ENCODE data around the gene SLC26A6. TPM values are rescaled to one million over a fixed set of nuclear protein-coding genes. Genes with fewer than 3 reads are reported as not detected.

Gene SLC26A6
- total and polyA plus RNA-seq, 2 of the 13 experiments (the other 11 are each of a cell fraction or from before 2014, with no cell fraction given): 40.7 to 184 TPM

DNA sequence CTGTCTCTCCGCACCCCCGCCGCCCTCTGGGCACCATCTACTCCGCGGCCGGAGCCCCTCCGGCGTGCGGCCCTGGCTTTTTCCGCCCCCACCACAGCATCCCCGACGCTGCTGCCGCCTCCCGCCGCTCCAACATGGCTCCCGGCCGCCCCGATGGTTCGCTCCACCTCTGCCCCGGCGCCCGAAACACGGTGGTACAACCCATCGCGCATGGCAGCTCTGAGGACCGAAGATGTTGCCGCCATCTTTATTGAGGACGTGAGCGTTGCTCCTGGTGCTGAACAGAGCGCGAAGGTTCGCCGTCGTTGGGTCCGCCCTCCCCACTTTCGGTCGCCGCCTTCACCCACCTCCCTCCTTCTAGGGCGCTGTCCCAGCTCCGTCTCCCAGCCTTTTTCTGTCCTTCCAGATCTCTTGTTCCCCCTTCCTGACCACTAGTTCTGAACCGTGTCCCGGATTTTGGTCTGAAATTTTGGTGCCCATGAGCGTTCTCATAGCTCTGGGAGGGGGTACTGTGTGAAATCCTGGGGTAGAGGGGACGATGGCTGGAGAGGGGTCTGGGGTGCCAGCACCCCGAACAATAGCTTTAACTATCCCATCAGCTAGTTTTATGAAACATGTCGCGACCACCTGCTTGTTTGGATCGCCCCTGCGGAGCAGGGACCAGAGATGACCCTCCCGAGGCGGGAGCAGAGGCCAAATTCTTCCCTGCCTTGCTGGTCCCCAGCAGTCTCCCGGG lies 27.7 kb upstream of the SLC26A6 start, which contains the start of gene CELSR3 (continued):
- TF ChIP-seq CAMTA2 (CRISPR knock-in tag; IDR thresholded peaks at IDR 0.05; ENCODE audit: borderline replicate concordance) (0 out of 2 replicates have a peak, but pooled peaks have one; percentile 59), HNRNPLL (IDR thresholded peaks at IDR 0.05; ENCODE audit: low read depth, low read length, poor library complexity, severe bottlenecking) (no peak), YEATS2 (CRISPR knock-in tag; IDR thresholded peaks at IDR 0.05; ENCODE audit: borderline replicate concordance) (0 out of 2 replicates have a peak, but pooled peaks have one; percentile 44), SAFB2 (CRISPR knock-in tag; IDR thresholded peaks at IDR 0.05; ENCODE audit: borderline replicate concordance, low read depth) (peak; percentile 75; the same call in 1 of the 2 replicates), ZNF558 (CRISPR knock-in tag; IDR thresholded peaks at IDR 0.05; ENCODE audit: borderline replicate concordance) (0 out of 2 replicates have a peak, but pooled peaks have one; percentile 0), ZNF513 (CRISPR knock-in tag; conservative IDR thresholded peaks at IDR 0.05) (no peak), SALL1 (CRISPR knock-in tag; IDR thresholded peaks at IDR 0.05) (peak; percentile 34; the same call in 1 of the 2 replicates), TCF12 (IDR thresholded peaks at IDR 0.05) (no peak), TCF12 (CRISPR knock-in tag; IDR thresholded peaks at IDR 0.05) (no peak), HOXA3 (CRISPR knock-in tag; IDR thresholded peaks at IDR 0.05) (peak; percentile 85), ZSCAN30 (CRISPR knock-in tag; IDR thresholded peaks at IDR 0.05) (no peak), BHLHE40 (IDR thresholded peaks at IDR 0.05; ENCODE audit: low read length) (peak; percentile 82)
- TF ChIP-seq, protein P1, sequence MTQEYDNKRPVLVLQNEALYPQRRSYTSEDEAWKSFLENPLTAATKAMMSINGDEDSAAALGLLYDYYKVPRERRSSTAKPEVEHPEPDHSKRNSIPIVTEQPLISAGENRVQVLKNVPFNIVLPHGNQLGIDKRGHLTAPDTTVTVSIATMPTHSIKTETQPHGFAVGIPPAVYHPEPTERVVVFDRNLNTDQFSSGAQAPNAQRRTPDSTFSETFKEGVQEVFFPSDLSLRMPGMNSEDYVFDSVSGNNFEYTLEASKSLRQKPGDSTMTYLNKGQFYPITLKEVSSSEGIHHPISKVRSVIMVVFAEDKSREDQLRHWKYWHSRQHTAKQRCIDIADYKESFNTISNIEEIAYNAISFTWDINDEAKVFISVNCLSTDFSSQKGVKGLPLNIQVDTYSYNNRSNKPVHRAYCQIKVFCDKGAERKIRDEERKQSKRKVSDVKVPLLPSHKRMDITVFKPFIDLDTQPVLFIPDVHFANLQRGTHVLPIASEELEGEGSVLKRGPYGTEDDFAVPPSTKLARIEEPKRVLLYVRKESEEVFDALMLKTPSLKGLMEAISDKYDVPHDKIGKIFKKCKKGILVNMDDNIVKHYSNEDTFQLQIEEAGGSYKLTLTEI (CRISPR knock-in tag; conservative IDR thresholded peaks at IDR 0.05): no peak
- TF ChIP-seq, protein P2, sequence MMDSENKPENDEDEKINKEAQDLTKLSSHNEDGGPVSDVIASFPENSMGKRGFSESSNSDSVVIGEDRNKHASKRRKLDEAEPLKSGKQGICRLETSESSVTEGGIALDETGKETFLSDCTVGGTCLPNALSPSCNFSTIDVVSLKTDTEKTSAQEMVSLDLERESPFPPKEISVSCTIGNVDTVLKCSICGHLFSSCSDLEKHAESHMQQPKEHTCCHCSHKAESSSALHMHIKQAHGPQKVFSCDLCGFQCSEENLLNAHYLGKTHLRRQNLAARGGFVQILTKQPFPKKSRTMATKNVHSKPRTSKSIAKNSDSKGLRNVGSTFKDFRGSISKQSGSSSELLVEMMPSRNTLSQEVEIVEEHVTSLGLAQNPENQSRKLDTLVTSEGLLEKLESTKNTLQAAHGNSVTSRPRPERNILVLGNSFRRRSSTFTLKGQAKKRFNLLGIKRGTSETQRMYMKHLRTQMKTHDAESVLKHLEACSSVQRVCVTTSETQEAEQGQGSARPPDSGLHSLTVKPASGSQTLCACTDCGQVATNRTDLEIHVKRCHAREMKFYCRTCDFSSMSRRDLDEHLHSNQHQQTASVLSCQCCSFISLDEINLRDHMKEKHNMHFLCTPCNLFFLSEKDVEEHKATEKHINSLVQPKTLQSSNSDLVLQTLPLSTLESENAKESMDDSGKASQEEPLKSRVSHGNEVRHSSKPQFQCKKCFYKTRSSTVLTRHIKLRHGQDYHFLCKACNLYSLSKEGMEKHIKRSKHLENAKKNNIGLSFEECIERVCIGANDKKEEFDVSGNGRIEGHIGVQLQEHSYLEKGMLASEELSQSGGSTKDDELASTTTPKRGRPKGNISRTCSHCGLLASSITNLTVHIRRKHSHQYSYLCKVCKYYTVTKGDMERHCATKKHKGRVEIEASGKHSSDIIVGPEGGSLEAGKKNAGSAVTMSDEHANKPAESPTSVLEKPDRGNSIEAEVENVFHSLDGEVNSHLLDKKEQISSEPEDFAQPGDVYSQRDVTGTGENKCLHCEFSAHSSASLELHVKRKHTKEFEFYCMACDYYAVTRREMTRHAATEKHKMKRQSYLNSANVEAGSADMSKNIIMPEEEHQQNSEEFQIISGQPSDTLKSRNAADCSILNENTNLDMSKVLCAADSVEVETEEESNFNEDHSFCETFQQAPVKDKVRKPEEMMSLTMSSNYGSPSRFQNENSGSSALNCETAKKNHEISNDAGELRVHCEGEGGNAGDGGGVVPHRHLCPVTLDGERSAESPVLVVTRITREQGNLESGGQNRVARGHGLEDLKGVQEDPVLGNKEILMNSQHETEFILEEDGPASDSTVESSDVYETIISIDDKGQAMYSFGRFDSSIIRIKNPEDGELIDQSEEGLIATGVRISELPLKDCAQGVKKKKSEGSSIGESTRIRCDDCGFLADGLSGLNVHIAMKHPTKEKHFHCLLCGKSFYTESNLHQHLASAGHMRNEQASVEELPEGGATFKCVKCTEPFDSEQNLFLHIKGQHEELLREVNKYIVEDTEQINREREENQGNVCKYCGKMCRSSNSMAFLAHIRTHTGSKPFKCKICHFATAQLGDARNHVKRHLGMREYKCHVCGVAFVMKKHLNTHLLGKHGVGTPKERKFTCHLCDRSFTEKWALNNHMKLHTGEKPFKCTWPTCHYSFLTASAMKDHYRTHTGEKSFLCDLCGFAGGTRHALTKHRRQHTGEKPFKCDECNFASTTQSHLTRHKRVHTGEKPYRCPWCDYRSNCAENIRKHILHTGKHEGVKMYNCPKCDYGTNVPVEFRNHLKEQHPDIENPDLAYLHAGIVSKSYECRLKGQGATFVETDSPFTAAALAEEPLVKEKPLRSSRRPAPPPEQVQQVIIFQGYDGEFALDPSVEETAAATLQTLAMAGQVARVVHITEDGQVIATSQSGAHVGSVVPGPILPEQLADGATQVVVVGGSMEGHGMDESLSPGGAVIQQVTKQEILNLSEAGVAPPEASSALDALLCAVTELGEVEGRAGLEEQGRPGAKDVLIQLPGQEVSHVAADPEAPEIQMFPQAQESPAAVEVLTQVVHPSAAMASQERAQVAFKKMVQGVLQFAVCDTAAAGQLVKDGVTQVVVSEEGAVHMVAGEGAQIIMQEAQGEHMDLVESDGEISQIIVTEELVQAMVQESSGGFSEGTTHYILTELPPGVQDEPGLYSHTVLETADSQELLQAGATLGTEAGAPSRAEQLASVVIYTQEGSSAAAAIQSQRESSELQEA (CRISPR knock-in tag; IDR thresholded peaks at IDR 0.05; ENCODE audit: not compliant biosample characterization): peak; percentile 9
- TF ChIP-seq, protein P3, sequence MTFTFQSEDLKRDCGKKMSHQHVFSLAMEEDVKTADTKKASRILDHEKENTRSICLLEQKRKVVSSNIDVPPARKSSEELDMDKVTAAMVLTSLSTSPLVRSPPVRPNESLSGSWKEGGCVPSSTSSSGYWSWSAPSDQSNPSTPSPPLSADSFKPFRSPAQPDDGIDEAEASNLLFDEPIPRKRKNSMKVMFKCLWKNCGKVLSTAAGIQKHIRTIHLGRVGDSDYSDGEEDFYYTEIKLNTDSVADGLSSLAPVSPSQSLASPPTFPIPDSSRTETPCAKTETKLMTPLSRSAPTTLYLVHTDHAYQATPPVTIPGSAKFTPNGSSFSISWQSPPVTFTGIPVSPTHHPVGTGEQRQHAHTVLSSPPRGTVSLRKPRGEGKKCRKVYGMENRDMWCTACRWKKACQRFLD (CRISPR knock-in tag; IDR thresholded peaks at IDR 0.05; ENCODE audit: borderline replicate concordance): no peak

Measured in HepG2 (cell line).